K562 (cell line): ENCODE data around the gene CDH16. TPM values are rescaled to one million over a fixed set of nuclear protein-coding genes. Genes with fewer than 3 reads are reported as not detected.

Experiments used
- GTF2A2 ChIP-seq: IDR thresholded peaks from 2 replicates; pipeline ENCODE4 v1.6.1; 2016; ENCODE audit warnings: mild to moderate bottlenecking, missing genetic modification characterization, missing compliant biosample characterization
- MBD2 ChIP-seq: sonication (generic); IDR thresholded peaks from 2 replicates; pipeline ENCODE4 v1.6.1; 2016; ENCODE audit warnings: low read depth, borderline replicate concordance
- MECOM ChIP-seq: fragments of 250-450 bp; sonication (Bioruptor Pico); IDR thresholded peaks from 2 replicates; pipeline ENCODE4 v1.8.0; 2022; ENCODE audit warnings: inconsistent platforms
- MYC ChIP-seq, 2 experiments: fragments of 250-450 bp in 1 of 2; sonication (Bioruptor Pico) in 1 of 2; IDR thresholded peaks; 2 replicates each; pipeline versions ENCODE4 v1.5.1 to v1.6.1; 2012 to 2021; ENCODE audit warnings: low read depth in 2 of 2, borderline replicate concordance in 1 of 2, improper control_type of control experiment in 1 of 2, low read length in 1 of 2, mild to moderate bottlenecking in 1 of 2, moderate library complexity in 1 of 2
- POLR3G ChIP-seq: IDR thresholded peaks from 2 replicates; pipeline ENCODE4 v1.6.1; 2011; ENCODE audit not compliant: insufficient read length, insufficient replicate concordance; ENCODE audit errors: extremely low read depth
- RHOXF2B ChIP-seq: fragments of 250-450 bp; sonication (Bioruptor Pico); conservative IDR thresholded peaks from 2 replicates; pipeline ENCODE4 v1.5.1; 2021
- TSC22D4 ChIP-seq: fragments of 450-650 bp; IDR thresholded peaks from 2 replicates; pipeline ENCODE4 v1.6.1; 2016; ENCODE audit warnings: missing genetic modification characterization, missing biosample characterization, control low read depth
- XRCC5 ChIP-seq: fragments of 200-400 bp; formaldehyde crosslinking; IDR thresholded peaks from 2 replicates; pipeline ENCODE4 v1.6.1; 2017; ENCODE audit warnings: low read depth, mild to moderate bottlenecking, low read length
- ZNF408 ChIP-seq: fragments of 250-450 bp; sonication (Bioruptor Pico); IDR thresholded peaks from 2 replicates; pipeline ENCODE4 v1.4.0; 2020; ENCODE audit warnings: low read depth, mild to moderate bottlenecking, moderate library complexity
- ZNF75A ChIP-seq: fragments of 450-650 bp; formaldehyde crosslinking; IDR thresholded peaks from 2 replicates; pipeline ENCODE4 v1.4.0; 2020; ENCODE audit warnings: mild to moderate bottlenecking
- polyA plus RNA-seq, 8 experiments: library from polyadenylated mRNA; depleted of rRNA in 4 of 8; stranded (reverse) in 5 of 8; unstranded in 3 of 8; fragments of >200 nt; fragmentation: Nextera tagmentation in 2 of 8; fragmentation: Illumina TruSeq in 1 of 8; extraction: Ambion mirVana in 2 of 8; extraction: Trizol in 1 of 8; gene quantifications; 2 replicates each; pipeline versions ENCODE4 v1.2.1 to v1.2.3, GENCODE V29; 2011 to 2014; ENCODE audit warnings: inconsistent platforms in 1 of 8, missing spikeins in 1 of 8
- total RNA-seq, 7 experiments: library from RNA; depleted of rRNA in 6 of 7; stranded (reverse); fragments of >200 nt in 6 of 7; fragmentation: Illumina TruSeq in 2 of 7; extraction: Trizol in 2 of 7; gene quantifications; 2 replicates each; pipeline versions ENCODE4 v1.2.1 to v1.2.3, GENCODE V29; 2011 to 2021; ENCODE audit warnings: low replicate concordance in 1 of 7
- TF ChIP-seq, protein P1 (sequence below): sonication (generic); formaldehyde crosslinking; IDR thresholded peaks from 2 replicates; pipeline ENCODE4 v1.8.0; 2022; ENCODE audit warnings: mild to moderate bottlenecking, missing genetic modification reagents
- TF ChIP-seq, protein P2 (sequence below): sonication (generic); formaldehyde crosslinking; IDR thresholded peaks from 2 replicates; pipeline ENCODE4 v1.4.0; 2020; ENCODE audit warnings: mild to moderate bottlenecking, missing genetic modification reagents
- TF ChIP-seq, protein P3 (sequence below): fragments of 450-650 bp; conservative IDR thresholded peaks from 2 replicates; pipeline ENCODE4 v1.6.1; 2016; ENCODE audit warnings: missing genetic modification characterization, low read depth, mild to moderate bottlenecking, missing compliant biosample characterization, moderate library complexity
- TF ChIP-seq, protein P4 (sequence below): sonication (generic); formaldehyde crosslinking; IDR thresholded peaks from 2 replicates; pipeline ENCODE4 v1.8.0; 2022; ENCODE audit warnings: mild to moderate bottlenecking, missing genetic modification reagents

The CDH16 gene
- total and polyA plus RNA-seq, 9 of the 15 experiments (the other 6 are each of a cell fraction or from before 2014, with no cell fraction given): not detected

DNA sequence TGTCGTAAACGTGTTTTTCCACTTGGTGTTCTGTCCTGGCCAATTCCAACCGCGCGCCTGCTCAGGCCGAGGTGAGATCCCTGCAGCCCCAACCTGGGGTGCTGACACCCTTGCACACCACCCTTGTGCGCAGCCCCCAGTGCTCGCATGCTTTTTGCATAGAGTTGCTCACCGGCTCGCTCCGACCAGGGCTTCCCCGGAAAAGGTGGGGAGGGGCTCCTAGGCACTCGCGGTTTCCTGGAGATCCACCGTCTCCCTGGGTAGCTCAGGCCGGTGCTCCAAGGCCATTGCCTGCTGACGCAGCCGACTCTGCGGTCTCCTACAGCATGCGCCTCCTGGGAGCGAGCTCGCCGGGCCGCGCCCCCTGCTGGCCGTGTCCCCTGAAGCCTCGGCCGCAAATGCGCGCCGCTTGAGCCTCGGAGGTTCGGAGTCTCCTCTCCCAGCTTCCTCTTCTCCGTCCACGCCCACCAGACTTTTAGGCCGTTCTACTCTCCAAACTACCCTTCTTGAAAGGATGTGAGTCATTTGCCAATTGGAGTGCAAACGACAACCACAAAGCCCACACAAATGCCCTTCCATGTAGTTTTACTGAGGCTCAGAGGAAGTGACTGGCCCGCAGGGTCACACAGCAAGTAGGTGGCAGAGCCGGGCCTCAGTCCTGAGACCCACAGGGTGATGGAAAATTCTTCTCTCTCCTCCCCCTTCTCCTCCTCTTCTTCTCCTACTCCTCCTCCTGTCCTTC, 45.6 kb downstream of the CDH16 start (continued):
- TF ChIP-seq RHOXF2B (CRISPR knock-in tag) (no peak), ZNF408 (no peak), POLR3G (no peak), XRCC5 (no peak), TSC22D4 (no peak), MYC (IDR thresholded peaks at IDR 0.05; ENCODE audit: low read depth, low read length) (peak; percentile 94), MYC (CRISPR knock-in tag; IDR thresholded peaks at IDR 0.05; ENCODE audit: borderline replicate concordance, low read depth) (0 out of 2 replicates have a peak, but pooled peaks have one; percentile 49), ZNF75A (CRISPR knock-in tag) (no peak), GTF2A2 (tag) (no peak), MBD2 (no peak; the same call in 1 of the 2 replicates), MECOM (CRISPR knock-in tag) (no peak)
- TF ChIP-seq, protein P1, sequence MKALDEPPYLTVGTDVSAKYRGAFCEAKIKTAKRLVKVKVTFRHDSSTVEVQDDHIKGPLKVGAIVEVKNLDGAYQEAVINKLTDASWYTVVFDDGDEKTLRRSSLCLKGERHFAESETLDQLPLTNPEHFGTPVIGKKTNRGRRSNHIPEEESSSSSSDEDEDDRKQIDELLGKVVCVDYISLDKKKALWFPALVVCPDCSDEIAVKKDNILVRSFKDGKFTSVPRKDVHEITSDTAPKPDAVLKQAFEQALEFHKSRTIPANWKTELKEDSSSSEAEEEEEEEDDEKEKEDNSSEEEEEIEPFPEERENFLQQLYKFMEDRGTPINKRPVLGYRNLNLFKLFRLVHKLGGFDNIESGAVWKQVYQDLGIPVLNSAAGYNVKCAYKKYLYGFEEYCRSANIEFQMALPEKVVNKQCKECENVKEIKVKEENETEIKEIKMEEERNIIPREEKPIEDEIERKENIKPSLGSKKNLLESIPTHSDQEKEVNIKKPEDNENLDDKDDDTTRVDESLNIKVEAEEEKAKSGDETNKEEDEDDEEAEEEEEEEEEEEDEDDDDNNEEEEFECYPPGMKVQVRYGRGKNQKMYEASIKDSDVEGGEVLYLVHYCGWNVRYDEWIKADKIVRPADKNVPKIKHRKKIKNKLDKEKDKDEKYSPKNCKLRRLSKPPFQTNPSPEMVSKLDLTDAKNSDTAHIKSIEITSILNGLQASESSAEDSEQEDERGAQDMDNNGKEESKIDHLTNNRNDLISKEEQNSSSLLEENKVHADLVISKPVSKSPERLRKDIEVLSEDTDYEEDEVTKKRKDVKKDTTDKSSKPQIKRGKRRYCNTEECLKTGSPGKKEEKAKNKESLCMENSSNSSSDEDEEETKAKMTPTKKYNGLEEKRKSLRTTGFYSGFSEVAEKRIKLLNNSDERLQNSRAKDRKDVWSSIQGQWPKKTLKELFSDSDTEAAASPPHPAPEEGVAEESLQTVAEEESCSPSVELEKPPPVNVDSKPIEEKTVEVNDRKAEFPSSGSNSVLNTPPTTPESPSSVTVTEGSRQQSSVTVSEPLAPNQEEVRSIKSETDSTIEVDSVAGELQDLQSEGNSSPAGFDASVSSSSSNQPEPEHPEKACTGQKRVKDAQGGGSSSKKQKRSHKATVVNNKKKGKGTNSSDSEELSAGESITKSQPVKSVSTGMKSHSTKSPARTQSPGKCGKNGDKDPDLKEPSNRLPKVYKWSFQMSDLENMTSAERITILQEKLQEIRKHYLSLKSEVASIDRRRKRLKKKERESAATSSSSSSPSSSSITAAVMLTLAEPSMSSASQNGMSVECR: 0 out of 2 replicates have a peak, but pooled peaks have one; percentile 27
- TF ChIP-seq, protein P2, sequence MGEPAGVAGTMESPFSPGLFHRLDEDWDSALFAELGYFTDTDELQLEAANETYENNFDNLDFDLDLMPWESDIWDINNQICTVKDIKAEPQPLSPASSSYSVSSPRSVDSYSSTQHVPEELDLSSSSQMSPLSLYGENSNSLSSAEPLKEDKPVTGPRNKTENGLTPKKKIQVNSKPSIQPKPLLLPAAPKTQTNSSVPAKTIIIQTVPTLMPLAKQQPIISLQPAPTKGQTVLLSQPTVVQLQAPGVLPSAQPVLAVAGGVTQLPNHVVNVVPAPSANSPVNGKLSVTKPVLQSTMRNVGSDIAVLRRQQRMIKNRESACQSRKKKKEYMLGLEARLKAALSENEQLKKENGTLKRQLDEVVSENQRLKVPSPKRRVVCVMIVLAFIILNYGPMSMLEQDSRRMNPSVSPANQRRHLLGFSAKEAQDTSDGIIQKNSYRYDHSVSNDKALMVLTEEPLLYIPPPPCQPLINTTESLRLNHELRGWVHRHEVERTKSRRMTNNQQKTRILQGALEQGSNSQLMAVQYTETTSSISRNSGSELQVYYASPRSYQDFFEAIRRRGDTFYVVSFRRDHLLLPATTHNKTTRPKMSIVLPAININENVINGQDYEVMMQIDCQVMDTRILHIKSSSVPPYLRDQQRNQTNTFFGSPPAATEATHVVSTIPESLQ (CRISPR knock-in tag): no peak
- TF ChIP-seq, protein P3, sequence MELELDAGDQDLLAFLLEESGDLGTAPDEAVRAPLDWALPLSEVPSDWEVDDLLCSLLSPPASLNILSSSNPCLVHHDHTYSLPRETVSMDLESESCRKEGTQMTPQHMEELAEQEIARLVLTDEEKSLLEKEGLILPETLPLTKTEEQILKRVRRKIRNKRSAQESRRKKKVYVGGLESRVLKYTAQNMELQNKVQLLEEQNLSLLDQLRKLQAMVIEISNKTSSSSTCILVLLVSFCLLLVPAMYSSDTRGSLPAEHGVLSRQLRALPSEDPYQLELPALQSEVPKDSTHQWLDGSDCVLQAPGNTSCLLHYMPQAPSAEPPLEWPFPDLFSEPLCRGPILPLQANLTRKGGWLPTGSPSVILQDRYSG (tag): no peak
- TF ChIP-seq, protein P4, sequence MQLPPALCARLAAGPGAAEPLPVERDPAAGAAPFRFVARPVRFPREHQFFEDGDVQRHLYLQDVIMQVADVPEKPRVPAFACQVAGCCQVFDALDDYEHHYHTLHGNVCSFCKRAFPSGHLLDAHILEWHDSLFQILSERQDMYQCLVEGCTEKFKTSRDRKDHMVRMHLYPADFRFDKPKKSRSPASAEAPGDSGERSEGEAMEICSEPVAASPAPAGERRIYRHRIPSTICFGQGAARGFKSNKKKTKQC (CRISPR knock-in tag): peak; percentile 78
